Osteoblast (primary cell): ENCODE results near the gene TOMM70. TPM values are rescaled to one million over a fixed set of nuclear protein-coding genes. Genes with fewer than 3 reads are reported as not detected.

Experiments
- DNase-seq: peaks from one replicate; pipeline ENCODE4 v3.0.0; 2011; ENCODE audit warnings: low spot score, mixed read lengths; ENCODE audit not compliant: insufficient read length; ENCODE audit errors: missing footprints
- H2AFZ ChIP-seq: 2 replicates; pipeline ENCODE4 v1.6.0; 2011; ENCODE audit warnings: mild to moderate bottlenecking, low read length
- H3K27ac ChIP-seq: 2 replicates; pipeline ENCODE4 v1.5.1; 2011; ENCODE audit warnings: mild to moderate bottlenecking, low read depth, low read length, moderate library complexity
- H3K27me3 ChIP-seq: 2 replicates; pipeline ENCODE4 v1.6.0; 2012; ENCODE audit warnings: mild to moderate bottlenecking, control low read depth, inconsistent platforms, low read length, moderate library complexity; ENCODE audit not compliant: insufficient read depth
- H3K36me3 ChIP-seq: 2 replicates; pipeline ENCODE4 v1.5.1; 2011; ENCODE audit warnings: mild to moderate bottlenecking, low read length, control low read depth, moderate library complexity; ENCODE audit not compliant: insufficient read depth
- H3K4me1 ChIP-seq: 2 replicates; pipeline ENCODE4 v1.5.1; 2011; ENCODE audit warnings: mild to moderate bottlenecking, low read length, control low read depth, moderate library complexity; ENCODE audit not compliant: insufficient read depth
- H3K4me2 ChIP-seq: 2 replicates; pipeline ENCODE4 v1.6.0; 2011; ENCODE audit warnings: mild to moderate bottlenecking, low read length; ENCODE audit not compliant: insufficient read depth
- H3K4me3 ChIP-seq: fragments of 200-600 bp; sonication (generic); 3 replicates; pipeline ENCODE4 v1.5.1; 2012; ENCODE audit warnings: mild to moderate bottlenecking, low read length, inconsistent platforms; ENCODE audit not compliant: insufficient read depth
- H3K79me2 ChIP-seq: 2 replicates; pipeline ENCODE4 v1.6.0; 2012; ENCODE audit warnings: mild to moderate bottlenecking, low read length, control low read depth, inconsistent platforms; ENCODE audit not compliant: insufficient read depth
- H3K9me3 ChIP-seq: 2 replicates; pipeline ENCODE4 v1.5.1; 2011; ENCODE audit warnings: low read depth, low read length, control low read depth
- H4K20me1 ChIP-seq: 2 replicates; pipeline ENCODE4 v1.6.0; 2012; ENCODE audit warnings: mild to moderate bottlenecking, low read length, control low read depth; ENCODE audit not compliant: insufficient read depth
- CTCF ChIP-seq: IDR thresholded peaks from 2 replicates; pipeline ENCODE4 v1.5.1; 2011; ENCODE audit warnings: mild to moderate bottlenecking, low read depth, low read length, moderate library complexity; ENCODE audit errors: extremely low read depth
- total RNA-seq: library from RNA; depleted of rRNA; stranded (reverse); fragments of >200 nt; gene quantifications from 2 replicates; pipeline ENCODE4 v1.2.3, GENCODE V29; 2012

Gene TOMM70
- total RNA-seq, 1 donor: 52.5 TPM

DNA sequence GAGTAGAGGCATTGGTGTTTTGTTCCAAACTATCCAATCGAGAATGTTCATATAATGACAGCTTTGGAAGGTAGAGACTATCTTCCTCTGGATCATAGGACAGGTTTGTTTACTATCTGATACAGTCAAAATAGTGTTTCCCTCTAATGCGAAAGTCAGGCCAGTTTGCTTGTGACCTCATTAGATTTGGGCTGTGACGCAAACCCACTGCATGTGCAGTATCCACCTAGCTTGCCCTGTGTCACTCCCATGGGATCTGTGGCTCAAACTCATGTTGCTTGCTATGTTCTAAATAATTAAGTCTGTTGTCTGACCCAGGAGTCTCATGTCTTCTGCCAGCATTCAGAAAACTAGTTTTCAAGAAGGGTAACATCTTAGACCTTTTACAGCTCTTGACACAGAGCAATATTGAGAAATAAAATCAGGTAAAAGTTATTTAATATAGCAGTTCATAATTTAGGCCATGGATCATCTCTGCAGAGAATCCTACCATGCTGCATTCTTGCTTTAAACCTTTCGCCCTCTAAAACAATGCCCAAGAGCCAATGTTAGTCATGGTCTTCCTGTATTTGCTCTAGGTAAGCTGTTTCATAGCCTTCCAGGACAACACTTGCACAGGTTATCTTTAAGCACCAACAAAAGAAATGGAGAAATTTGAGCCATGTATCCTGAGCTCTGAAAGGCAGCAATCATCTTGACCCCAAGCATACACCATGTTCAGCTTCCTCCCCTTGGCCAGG, 40.0 kb downstream of the TOMM70 start:
- Histone ChIP-seq H3K4me1 (no peaks in the 10 kb centered on the region), H3K27ac (no peak overlapping the region), H3K27me3 (no peaks in the 10 kb centered on the region), H2AFZ (no peak overlapping the region), H3K4me3 (no peak overlapping the region), H3K9me3 (no peaks in the 10 kb centered on the region), H3K79me2 (no peaks in the 10 kb centered on the region), H3K36me3 (peaks cover 61% of the 10 kb centered on the region), H3K4me2 (no peak overlapping the region), H4K20me1 (no peaks in the 10 kb centered on the region)
- DNase-seq: no peak
- TF ChIP-seq CTCF: no peak

DNA sequence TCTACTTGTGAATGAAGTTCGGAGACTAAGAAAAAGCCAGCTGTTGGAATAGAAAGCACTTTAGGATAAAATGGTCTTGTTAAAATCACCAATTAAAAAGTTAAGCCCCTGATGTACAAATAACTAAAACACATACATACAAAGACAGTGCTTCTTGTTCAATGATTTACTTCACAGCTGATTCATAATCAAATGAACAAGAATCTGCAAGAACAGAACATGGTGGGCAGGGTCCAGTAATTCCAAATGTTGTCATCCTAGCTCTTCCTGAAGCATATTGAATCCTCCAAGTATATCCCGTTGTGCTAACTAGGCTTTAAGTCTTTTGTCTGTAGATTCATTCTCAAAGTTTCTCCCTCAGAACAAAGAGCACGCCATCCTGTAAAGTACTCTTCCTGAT, 41.9 kb downstream of the TOMM70 start:
- Histone ChIP-seq H3K4me1 (no peaks in the 10 kb centered on the region), H3K27me3 (no peaks in the 10 kb centered on the region), H3K4me3 (no peak overlapping the region), H3K79me2 (no peaks in the 10 kb centered on the region), H3K4me2 (no peak overlapping the region), H3K9me3 (no peaks in the 10 kb centered on the region), H4K20me1 (no peaks in the 10 kb centered on the region), H3K27ac (no peak overlapping the region), H2AFZ (no peak overlapping the region), H3K36me3 (peaks cover 51% of the 10 kb centered on the region)
- TF ChIP-seq CTCF: no peak
- no peak for DNase-seq

GRCh38 chr3:100358413-100358812, 42.5 kb downstream of the TOMM70 start:
- Histone ChIP-seq H3K9me3 (no peaks in the 10 kb centered on the region), H3K79me2 (no peaks in the 10 kb centered on the region), H3K4me2 (no peak overlapping the region), H3K27me3 (no peaks in the 10 kb centered on the region), H3K4me3 (no peak overlapping the region), H3K27ac (no peak overlapping the region), H2AFZ (no peak overlapping the region), H3K36me3 (peaks cover 52% of the 10 kb centered on the region), H4K20me1 (no peaks in the 10 kb centered on the region), H3K4me1 (no peaks in the 10 kb centered on the region)
- DNase-seq: no peak
- no peak for TF ChIP-seq CTCF

DNA sequence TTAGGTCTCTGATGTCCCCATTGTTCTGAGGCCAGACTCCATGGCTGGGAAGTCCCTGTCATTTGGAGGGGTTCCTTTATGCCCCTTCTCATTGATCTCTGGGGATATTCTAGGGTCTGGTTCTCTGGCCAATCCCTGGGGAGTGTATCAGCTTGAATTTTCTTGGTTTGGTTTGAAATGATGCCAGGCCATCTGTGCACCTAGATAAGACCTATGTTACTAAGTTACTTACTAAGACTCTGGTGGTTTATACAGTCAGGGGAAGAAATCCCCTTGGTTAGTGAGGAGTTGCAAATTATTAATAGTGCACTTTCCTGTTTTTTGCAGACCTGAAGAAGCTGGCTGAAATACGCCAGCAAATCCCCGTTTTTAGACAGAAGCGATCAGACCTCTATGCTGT, 46.0 kb downstream of the TOMM70 start:
- no peaks in the 10 kb centered on the region for H3K9me3 ChIP-seq

More for the DNA sequence above, 46.0 kb downstream of the TOMM70 start:
- Histone ChIP-seq H3K27ac (no peak overlapping the region), H3K27me3 (no peaks in the 10 kb centered on the region), H3K4me3 (no peak overlapping the region), H3K4me2 (no peak overlapping the region), H3K79me2 (no peaks in the 10 kb centered on the region), H3K36me3 (peaks cover 42% of the 10 kb centered on the region), H3K4me1 (no peaks in the 10 kb centered on the region), H4K20me1 (no peaks in the 10 kb centered on the region), H2AFZ (no peak overlapping the region)
- TF ChIP-seq CTCF: no peak
- DNase-seq: no peak
